HCT116 (cell line): ENCODE data around the gene RIT2.

Experiments
- JUND ChIP-seq: IDR thresholded peaks from 2 replicates; pipeline ENCODE4 v1.6.1; 2012
- POLR2A ChIP-seq: IDR thresholded peaks from 2 replicates; pipeline ENCODE4 v1.7.0; 2011; ENCODE audit warnings: borderline replicate concordance; ENCODE audit not compliant: insufficient read depth, insufficient read length; ENCODE audit errors: extremely low read depth

GRCh38 chr18:43054815-43055519 lies 60.5 kb downstream of the RIT2 start:
- TF ChIP-seq JUND (no peak), POLR2A (no peak)
